Pancreas (tissue), 10 donors: ENCODE measurements around the gene THAP5. TPM values are rescaled to one million over a fixed set of nuclear protein-coding genes. Genes with fewer than 3 reads are reported as not detected.
A peak's percentile ranks its signal among the peaks of the same experiment; 100 is the strongest.

ENCODE experiments used
- ATAC-seq, 4 donors: fragments of 200-7000 bp; cut with Tn5 transposase; one replicate each; pipeline versions ENCODE4 v1.8.0 to v1.9.1; 2020; ENCODE audit warnings: mild to moderate bottlenecking in 4 of 4, moderate library complexity in 4 of 4
- DNase-seq, 6 donors: peaks; one replicate each; pipeline ENCODE4 v3.0.0-alpha.2; 2020
- FAIRE-seq: peaks from 2 replicates; lab custom pipeline; 2012; peaks lifted over from hg19 to GRCh38; lab: Jason Lieb, UNC
- H3K27ac ChIP-seq, 4 donors: fragments of 200-600 bp; sonication (generic); 1 replicate in 3 of 4; 2 replicates in 1 of 4; pipeline versions ENCODE4 v1.5.0 to v1.8.0; 2020
- H3K27me3 ChIP-seq, 4 donors: fragments of 200-600 bp; one replicate each; pipeline ENCODE4 v1.8.0; 2021
- H3K36me3 ChIP-seq, 3 donors: fragments of 200-600 bp; sonication (generic) in 1 of 3; one replicate each; pipeline versions ENCODE4 v1.5.0 to v1.8.0; 2020 to 2021
- H3K4me1 ChIP-seq, 3 donors: fragments of 200-600 bp; one replicate each; pipeline ENCODE4 v1.8.0; 2021
- H3K4me3 ChIP-seq, 4 donors: fragments of 200-600 bp; sonication (generic) in 2 of 4; one replicate each; pipeline versions ENCODE4 v1.5.0 to v1.8.0; 2020 to 2021
- H3K9me3 ChIP-seq, 4 donors: fragments of 200-600 bp; one replicate each; pipeline ENCODE4 v1.8.0; 2021
- CTCF ChIP-seq, 4 donors: fragments of 200-600 bp; sonication (generic) in 3 of 4; IDR thresholded peaks; one replicate each; pipeline versions ENCODE4 v1.5.0 to v1.8.0; 2021; ENCODE audit warnings: antibody characterized with exemption in 4 of 4
- WGBS, 2 donors: extraction: QIAGEN DNeasy Blood & Tissue Kit; methylation state at CpG; one replicate each; pipeline ENCODE4 v1.1.7; 2013; 5-methylcytosine and 5-hydroxymethylcytosine counted together
- intact Hi-C, 3 donors: fragments of 100-400 bp; cut with DNase I; formaldehyde crosslinking; loops; one replicate each; pipeline versions ENCODE4 v1.11.1 to v1.14.2; 2022
- polyA plus RNA-seq, 2 donors: library from polyadenylated mRNA; stranded (reverse); fragments of 200-250 nt; gene quantifications; one replicate each; pipeline ENCODE4 v1.2.3, GENCODE V29; 2013
- total RNA-seq, 6 donors: library from RNA; stranded (reverse); fragmentation: NEBNext Ultra II Directional in 4 of 6; extraction: Animal tissue kit (Norgen Biotek cat#: 25700) in 4 of 6; gene quantifications; one replicate each; pipeline versions ENCODE4 v1.2.1 to v1.2.4, GENCODE V29; 2021 to 2023
- donor health status: healthy with polysubstance abuse.
- donor health status: DM: no; HTN: no; CAD: no; lungs with moderate emphysema.
- donor health status: DM: no; HTN: no; CAD: no.
- donor health status: control.
- donor health status: control.
- donor health status: Bipolar disorder and iron deficiency.
- donor health status: DM: yes; HTN: yes; CAD: no.
- donor health status: DM: no; HTN: no; CAD: no.
- donor health status: DM: no; HTN: no; CAD: no.
- donor health status: DM: yes; HTN: yes; CAD: no.

Gene THAP5, protein sequence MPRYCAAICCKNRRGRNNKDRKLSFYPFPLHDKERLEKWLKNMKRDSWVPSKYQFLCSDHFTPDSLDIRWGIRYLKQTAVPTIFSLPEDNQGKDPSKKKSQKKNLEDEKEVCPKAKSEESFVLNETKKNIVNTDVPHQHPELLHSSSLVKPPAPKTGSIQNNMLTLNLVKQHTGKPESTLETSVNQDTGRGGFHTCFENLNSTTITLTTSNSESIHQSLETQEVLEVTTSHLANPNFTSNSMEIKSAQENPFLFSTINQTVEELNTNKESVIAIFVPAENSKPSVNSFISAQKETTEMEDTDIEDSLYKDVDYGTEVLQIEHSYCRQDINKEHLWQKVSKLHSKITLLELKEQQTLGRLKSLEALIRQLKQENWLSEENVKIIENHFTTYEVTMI
- 10 to 100 TPM in 5 of 6 donors, 1 to 10 TPM in 1; 9.1 to 17.4 (median 12.4) TPM for total RNA-seq
- 10 to 100 TPM in 1 of 2 donors, 1 to 10 TPM in 1; 6.4 to 10.3 TPM for polyA plus RNA-seq

- TF ChIP-seq CTCF (IDR thresholded peaks at IDR 0.05): no peak
- Histone ChIP-seq H3K4me3 (peak within 1 kb of the TSS; percentile 60 to 89 (median 72)), H3K4me1 (peaks cover 9 to 34% (median 28%) of the 10 kb centered on the region in 3 donors), H3K9me3 (no peaks in the 10 kb centered on the region), H3K36me3 (peaks cover 4 to 10% (median 8%) of the 10 kb centered on the region in 3 donors), H3K27me3 (no peaks in the 10 kb centered on the region), H3K27ac (peak within 1 kb of the TSS; percentile 93 to 96 (median 96))
- FAIRE-seq (peak; percentile 67), ATAC-seq (peak; percentile 91 to 96 (median 93)), DNase-seq (peak; percentile 95 to 99 (median 99))
- intact Hi-C loops: no loop called here
- WGBS, 2 donors: 0% methylated on average over 65 of the region's 65 CpGs
Observed at GRCh38 chr7:108569381-108570145, at the start of gene THAP5, which contains the start of gene DNAJB9. Gene THAP5, minus strand, starts transcription at chr7:108569706. Its CDS starts 137 bp downstream, at chr7:108569569. Gene DNAJB9, plus strand, starts transcription at chr7:108569874. Its CDS starts 1,853 bp downstream, at chr7:108571727.

GRCh38 chr7:108618056-108618455 lies 48.5 kb upstream of the THAP5 start:
- 69 to 80% methylated on average over 3 of the region's 3 CpGs for WGBS, 2 donors
- DNase-seq (no peak), FAIRE-seq (no peak), ATAC-seq (no peak)
- intact Hi-C loops: no loop called here
- no peak overlapping the region for H3K4me3 ChIP-seq
- H3K27ac ChIP-seq: no peak overlapping the region
- TF ChIP-seq CTCF (IDR thresholded peaks at IDR 0.05): no peak
- peaks cover 0 to 9% (median 6%) of the 10 kb centered on the region in 3 donors for H3K4me1 ChIP-seq
- H3K27me3 ChIP-seq: no peaks in the 10 kb centered on the region
- no peaks in the 10 kb centered on the region for H3K9me3 ChIP-seq
- H3K36me3 ChIP-seq: no peaks in the 10 kb centered on the region

GRCh38 chr7:108614896-108615295 lies 45.4 kb upstream of the THAP5 start:
- H3K36me3 ChIP-seq: no peaks in the 10 kb centered on the region

DNA sequence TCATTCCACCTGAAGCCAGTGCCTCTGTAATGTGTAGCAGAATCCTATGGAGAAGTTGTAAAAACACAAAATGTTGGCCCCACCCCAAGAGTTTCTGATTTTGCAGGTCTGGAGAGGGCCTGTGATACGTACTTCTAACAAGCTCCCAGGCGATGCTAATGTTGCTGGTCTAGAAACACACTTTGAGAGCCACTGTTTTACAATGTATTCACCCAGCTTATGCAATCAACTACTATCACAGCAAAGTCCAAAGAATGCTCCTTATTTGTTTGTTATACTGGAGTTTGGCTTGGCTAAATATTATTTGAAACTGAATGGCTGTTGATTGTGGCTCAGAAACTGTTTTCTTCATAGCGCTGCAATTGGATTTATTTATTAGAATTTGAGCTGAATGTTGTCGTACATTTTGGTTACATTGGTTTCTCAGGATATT lies 44.5 kb upstream of the THAP5 start:
- H3K36me3 ChIP-seq: no peaks in the 10 kb centered on the region
- intact Hi-C loops: no loop called here
- no peak for DNase-seq
- H3K9me3 ChIP-seq: no peaks in the 10 kb centered on the region
- H3K4me3 ChIP-seq: no peak overlapping the region
- peak overlapping the region in 1 of 4 donors; percentile 0 for H3K27ac ChIP-seq
- ATAC-seq: peak; percentile 35 to 65 (median 56)
- WGBS, 2 donors: 55 to 60% methylated on average over 4 of the region's 4 CpGs
- no peak for TF ChIP-seq CTCF (IDR thresholded peaks at IDR 0.05)
- no peak for FAIRE-seq
- H3K4me1 ChIP-seq: peaks cover 0 to 9% (median 6%) of the 10 kb centered on the region in 3 donors
- no peaks in the 10 kb centered on the region for H3K27me3 ChIP-seq

More at GRCh38 chr7:108614896-108615295, 45.4 kb upstream of the THAP5 start:
- intact Hi-C loops: no loop called here
- no peak overlapping the region for H3K4me3 ChIP-seq
- no peak overlapping the region for H3K27ac ChIP-seq
- FAIRE-seq: no peak
- no peak for TF ChIP-seq CTCF (IDR thresholded peaks at IDR 0.05)
- DNase-seq: no peak
- no peaks in the 10 kb centered on the region for H3K9me3 ChIP-seq
- peaks cover 0 to 9% (median 6%) of the 10 kb centered on the region in 3 donors for H3K4me1 ChIP-seq
- H3K27me3 ChIP-seq: no peaks in the 10 kb centered on the region
- no peak for ATAC-seq
- WGBS, 2 donors: 95% methylated on average over 3 of the region's 3 CpGs
